ENCODE measurements around the gene VARS1. TPM values are rescaled to one million over a fixed set of nuclear protein-coding genes. Genes with fewer than 3 reads are reported as not detected.

Gene VARS1
- total and polyA plus RNA-seq, 2 experiments from 2014 or later, result 71.2 to 137 TPM

GRCh38 chr6:31792761-31793171 is 2.8 kb downstream of the VARS1 start (continued):
- no peak for TF ChIP-seq ETS1 (IDR thresholded peaks at IDR 0.05)

DNA sequence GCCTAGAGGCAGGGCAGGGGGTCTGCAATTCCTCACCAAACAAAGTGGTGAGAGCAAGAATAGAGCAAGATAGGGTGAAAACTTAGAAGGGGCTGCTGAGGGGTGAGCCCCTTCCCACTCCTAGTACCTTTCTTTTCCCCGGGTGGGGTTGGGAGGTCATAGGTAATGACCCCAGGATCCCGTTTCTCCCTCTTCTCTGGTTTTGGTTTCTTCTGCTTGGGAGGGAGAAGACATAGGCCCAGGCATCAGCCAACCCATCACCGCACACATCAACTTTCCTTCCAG is 3.5 kb downstream of the VARS1 start:
- no peaks in the 10 kb centered on the region for H3K27me3 ChIP-seq (ENCODE audit: insufficient read depth)
- H4K20me1 ChIP-seq (replicated peaks; ENCODE audit: insufficient read depth), result peaks cover 5% of the 10 kb centered on the region; the same call in 1 of the 2 replicates
- peaks cover 19% of the 10 kb centered on the region for H3F3A ChIP-seq (replicated peaks; ENCODE audit: low read depth)
- H3K79me2 ChIP-seq (replicated peaks; ENCODE audit: insufficient read depth), result peaks cover 22% of the 10 kb centered on the region
- H2AFZ ChIP-seq, result no peak overlapping the region
- no peaks in the 10 kb centered on the region for H3K9me3 Mint-ChIP-seq
- peaks cover 15% of the 10 kb centered on the region for H3K27me3 Mint-ChIP-seq (ENCODE audit: insufficient read depth, low read depth, poor library complexity)
- TF ChIP-seq, protein P1, sequence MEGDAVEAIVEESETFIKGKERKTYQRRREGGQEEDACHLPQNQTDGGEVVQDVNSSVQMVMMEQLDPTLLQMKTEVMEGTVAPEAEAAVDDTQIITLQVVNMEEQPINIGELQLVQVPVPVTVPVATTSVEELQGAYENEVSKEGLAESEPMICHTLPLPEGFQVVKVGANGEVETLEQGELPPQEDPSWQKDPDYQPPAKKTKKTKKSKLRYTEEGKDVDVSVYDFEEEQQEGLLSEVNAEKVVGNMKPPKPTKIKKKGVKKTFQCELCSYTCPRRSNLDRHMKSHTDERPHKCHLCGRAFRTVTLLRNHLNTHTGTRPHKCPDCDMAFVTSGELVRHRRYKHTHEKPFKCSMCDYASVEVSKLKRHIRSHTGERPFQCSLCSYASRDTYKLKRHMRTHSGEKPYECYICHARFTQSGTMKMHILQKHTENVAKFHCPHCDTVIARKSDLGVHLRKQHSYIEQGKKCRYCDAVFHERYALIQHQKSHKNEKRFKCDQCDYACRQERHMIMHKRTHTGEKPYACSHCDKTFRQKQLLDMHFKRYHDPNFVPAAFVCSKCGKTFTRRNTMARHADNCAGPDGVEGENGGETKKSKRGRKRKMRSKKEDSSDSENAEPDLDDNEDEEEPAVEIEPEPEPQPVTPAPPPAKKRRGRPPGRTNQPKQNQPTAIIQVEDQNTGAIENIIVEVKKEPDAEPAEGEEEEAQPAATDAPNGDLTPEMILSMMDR (conservative IDR thresholded peaks at IDR 0.05; ENCODE audit: low read depth in 2 of 2), result no peak
- no peak for TF ChIP-seq ZNF462 (CRISPR knock-in tag; IDR thresholded peaks at IDR 0.05)
- TF ChIP-seq STAT1 (IDR thresholded peaks at IDR 0.05; ENCODE audit: unreplicated experiment), result no peak
- TF ChIP-seq POLR2AphosphoS5 (IDR thresholded peaks at IDR 0.05; ENCODE audit: low read depth), result no peak
- no peak for TF ChIP-seq CREB1 (CRISPR knock-in tag; IDR thresholded peaks at IDR 0.05; ENCODE audit: low read depth)
- no peak for TF ChIP-seq NANOG (IDR thresholded peaks at IDR 0.05; ENCODE audit: borderline replicate concordance)
- TF ChIP-seq JUNB (IDR thresholded peaks at IDR 0.05; ENCODE audit: unreplicated experiment), result no peak
- TF ChIP-seq EZH2 (IDR thresholded peaks at IDR 0.05; ENCODE audit: low read depth, unreplicated experiment), result no peak
- no peak for TF ChIP-seq ETS1 (IDR thresholded peaks at IDR 0.05)
- H3K4me3 ChIP-seq, result no peak overlapping the region
- H3K27ac Mint-ChIP-seq, result no peak overlapping the region
- H3K36me3 Mint-ChIP-seq (ENCODE audit: low read depth), result peaks cover 47% of the 10 kb centered on the region
- H3K9me2 ChIP-seq (ENCODE audit: insufficient read depth), result no peaks in the 10 kb centered on the region
- H3K4me3 Mint-ChIP-seq, result no peak overlapping the region
- H3K27ac ChIP-seq (ENCODE audit: low read depth), result no peak overlapping the region
- H3K4me1 ChIP-seq (ENCODE audit: insufficient read depth), result no peaks in the 10 kb centered on the region; the same call in 1 of the 2 replicates
- peaks cover 17% of the 10 kb centered on the region for H3K36me3 ChIP-seq (ENCODE audit: insufficient read depth)
- H3K4me2 ChIP-seq, result no peak overlapping the region
- peaks cover 9% of the 10 kb centered on the region for H3K4me1 Mint-ChIP-seq
- no peak for ATAC-seq
- DNase-seq (ENCODE audit: low spot score), result no peak

All from GM23338 (cell line).